DMS 273 (cell line): ENCODE measurements around the gene CPSF4L.
A peak's percentile ranks its signal among the peaks of the same experiment; 100 is the strongest.

ENCODE experiments used
- DNase-seq: peaks from one replicate; lab custom pipeline; 2025; ENCODE audit not compliant: unreplicated experiment; lab: John Stamatoyannopoulos, UW

CPSF4L gene

GRCh38 chr17:73237714-73238113 lies 24.0 kb downstream of the CPSF4L start:
- DNase-seq = no peak

DNA sequence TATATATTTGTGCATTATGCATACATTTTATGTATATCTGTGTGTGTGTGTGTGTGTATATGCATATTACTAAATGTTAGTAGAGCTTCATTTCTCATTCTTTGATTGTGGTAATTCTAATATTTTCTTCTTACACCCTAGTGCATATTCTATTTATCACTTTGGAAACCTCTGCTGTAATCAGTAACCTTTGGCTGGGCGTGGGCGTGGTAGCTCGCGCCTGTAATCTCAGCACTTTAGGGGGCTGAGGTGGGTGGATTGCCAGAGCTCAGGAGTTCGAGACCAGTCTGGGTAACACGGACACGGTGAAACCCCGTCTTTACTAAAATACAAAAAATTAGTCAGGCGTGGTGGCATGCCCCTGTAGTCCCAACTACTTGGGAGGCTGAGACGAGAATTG lies 26.9 kb downstream of the CPSF4L start:
- DNase-seq = no peak

- DNase-seq = peak; percentile 73
Measured at GRCh38 chr17:73232587-73233373, 28.9 kb downstream of the CPSF4L start.

DNA sequence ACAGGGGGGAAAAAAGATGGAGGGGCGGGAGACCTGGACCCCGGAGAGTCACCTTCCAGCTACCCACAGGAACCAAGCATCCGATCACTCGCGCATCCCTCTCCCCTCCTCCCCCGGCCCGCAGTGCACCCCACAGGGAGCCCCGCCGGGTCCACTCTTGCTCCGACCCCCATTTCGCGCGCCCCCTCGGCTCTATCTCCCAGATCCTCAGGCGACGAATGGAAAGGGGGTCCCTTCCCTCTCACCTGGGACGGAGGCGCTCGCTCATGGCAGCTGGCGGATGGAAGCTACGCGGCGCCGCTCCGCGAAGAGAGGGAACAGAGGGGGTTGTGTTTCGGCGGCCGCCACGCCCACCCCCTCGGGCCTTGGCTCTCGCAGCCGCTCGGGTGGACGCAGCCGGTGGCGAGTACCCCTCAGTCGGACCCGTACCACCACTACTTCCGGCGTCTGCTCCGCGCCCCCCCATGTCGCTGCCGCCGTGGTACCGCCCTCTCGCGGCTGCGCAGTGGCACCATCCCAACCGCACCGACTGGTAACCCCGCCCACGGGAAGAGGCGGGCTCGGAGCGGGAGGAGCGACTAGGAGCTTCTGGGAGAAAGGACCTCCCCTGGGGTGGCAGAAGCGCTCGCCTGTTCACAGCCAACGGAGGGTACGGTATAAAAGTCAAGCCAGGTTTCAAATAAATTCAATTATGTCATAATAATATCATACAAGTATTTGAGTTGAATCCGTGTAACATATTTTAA lies 29.7 kb downstream of the CPSF4L start:
- peak; percentile 98 for DNase-seq

- peak; percentile 66 for DNase-seq
Measured at GRCh38 chr17:73231395-73231794, 30.3 kb downstream of the CPSF4L start.

DNA sequence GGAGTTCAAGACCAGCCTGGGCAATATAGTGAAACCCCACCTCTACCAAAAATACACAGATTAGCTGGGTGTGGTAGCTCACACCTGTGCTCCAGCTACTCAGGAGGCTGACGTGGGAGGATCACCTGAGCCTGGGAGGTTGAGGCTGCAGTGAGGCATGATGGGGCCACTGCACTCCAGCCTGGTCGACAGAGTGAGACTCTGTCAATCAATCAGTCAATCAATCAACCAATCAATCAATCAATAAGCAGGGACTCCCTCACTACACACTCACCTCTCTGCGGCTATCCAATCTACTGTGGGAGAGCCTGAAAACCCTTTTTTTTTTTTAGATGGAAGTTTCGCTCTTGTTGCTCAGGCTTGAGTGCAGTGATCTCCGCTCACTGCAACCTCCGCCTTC lies 31.6 kb downstream of the CPSF4L start:
- no peak for DNase-seq

DNA sequence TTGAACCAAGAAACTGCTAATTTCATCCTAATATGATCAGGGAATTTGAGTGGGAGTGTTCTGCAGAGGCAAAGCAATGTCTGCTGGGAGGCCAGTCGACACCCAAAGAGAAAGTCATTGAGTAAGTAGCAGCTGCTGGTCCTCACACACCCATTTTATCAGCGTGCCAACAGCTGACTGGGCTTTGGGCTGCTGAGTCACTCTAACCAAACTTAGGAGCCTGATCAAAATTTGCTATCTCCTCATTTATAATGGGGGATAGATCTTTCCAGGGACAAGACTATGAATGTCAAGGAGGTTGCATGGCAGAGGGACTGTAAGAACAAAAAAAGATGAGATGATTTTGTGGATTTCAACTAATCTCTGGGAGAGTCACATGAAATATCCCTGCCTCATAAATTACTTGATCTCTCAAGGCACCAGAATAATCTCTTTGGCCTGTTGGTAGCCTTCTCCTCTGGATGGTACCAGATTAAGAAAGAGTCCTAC lies 32.9 kb downstream of the CPSF4L start:
- DNase-seq = peak; percentile 78

- no peak for DNase-seq
Measured at GRCh38 chr17:73227944-73228343, 33.7 kb downstream of the CPSF4L start.

GRCh38 chr17:73227379-73227778 lies 34.3 kb downstream of the CPSF4L start:
- DNase-seq = no peak

DNA sequence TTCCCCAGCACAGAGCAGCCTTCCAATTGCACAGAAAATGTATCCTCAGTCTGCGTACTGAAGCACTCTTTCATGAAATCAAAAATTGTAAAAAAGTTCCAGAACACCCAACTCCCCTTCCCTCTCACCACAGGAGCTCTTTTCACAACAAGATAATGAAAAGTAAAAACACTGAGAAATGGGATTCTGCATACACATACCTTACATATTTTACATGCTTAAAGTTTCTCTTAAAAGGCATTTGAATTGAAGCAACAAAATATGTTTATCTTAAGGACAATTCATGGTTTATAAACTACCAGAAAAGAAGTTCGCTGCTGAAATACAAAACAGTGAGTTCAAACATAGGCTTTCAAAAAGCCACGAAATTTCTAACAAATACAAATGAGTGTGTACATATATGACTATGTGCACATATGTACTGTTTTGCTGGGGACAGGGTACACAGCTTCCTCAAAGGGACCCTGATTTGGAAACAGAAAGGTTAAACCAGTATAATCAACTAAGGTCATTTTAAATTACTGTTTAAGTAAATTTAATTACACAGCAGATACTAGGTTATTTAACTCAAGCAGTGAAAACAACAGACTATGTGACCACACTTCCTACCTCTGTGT lies 35.0 kb downstream of the CPSF4L start:
- DNase-seq = no peak

DNA sequence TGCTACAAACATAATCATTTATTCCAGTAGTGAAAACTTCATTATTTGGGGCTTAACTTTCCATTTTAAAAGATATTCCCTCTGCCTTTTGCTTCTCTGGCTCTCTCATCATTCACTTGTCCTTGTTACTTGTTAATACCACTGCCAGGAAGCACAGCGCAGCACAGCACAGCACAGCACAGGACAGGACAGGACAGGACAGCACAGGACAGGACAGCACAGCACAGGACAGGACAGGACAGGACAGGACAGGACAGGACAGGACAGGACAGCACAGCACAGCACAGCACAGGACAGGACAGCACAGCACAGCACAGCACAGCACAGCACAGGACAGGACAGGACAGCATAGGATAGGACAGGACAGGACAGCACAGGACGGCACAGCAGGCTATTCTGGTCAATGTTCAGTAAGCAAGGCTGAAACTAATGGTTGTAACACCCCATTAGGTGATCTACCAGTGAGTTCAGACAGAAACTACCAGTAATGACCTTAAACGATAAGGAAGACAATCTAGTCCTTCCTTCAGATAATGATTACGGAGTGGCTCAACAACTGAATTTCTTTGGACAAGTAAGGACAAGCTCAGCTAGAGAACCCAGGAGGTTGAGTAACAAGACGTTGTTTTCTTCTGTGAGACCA lies 36.9 kb downstream of the CPSF4L start:
- DNase-seq = no peak

- DNase-seq = no peak
Measured at GRCh38 chr17:73224237-73224636, 37.4 kb downstream of the CPSF4L start.

DNA sequence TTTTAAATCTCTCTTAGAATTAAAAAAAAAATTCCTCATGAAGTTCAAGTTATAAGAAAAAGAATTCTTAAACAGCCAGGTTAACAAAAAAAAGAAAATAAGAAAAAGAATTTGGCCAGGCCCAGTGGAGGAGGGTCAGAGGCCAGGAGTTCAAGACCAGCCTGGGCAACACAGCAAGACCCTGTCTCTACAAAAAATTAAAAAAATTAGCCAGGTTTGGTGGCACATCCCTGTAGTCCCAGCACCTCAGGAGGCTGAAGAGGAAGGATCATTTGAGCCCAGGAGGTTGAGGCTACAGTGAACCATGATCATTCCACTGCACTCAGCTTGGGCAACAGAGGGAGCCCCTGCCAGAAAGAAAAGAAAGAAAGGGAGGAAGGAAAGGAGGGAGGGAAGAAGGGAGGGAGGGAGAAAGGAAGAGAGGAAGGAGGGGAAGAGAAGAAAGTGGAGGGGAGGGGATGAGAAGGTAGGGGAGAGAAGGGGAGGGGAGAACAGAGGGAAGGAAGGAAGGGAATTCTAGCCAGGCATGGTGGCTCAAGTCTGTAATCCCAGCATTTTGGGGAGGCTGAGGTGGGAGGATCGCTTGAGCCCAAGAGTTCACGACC lies 38.0 kb downstream of the CPSF4L start:
- no peak for DNase-seq

GRCh38 chr17:73215447-73215846 lies 46.2 kb downstream of the CPSF4L start:
- DNase-seq = no peak

- DNase-seq = no peak
Measured at GRCh38 chr17:73214851-73215250, 46.8 kb downstream of the CPSF4L start.

DNA sequence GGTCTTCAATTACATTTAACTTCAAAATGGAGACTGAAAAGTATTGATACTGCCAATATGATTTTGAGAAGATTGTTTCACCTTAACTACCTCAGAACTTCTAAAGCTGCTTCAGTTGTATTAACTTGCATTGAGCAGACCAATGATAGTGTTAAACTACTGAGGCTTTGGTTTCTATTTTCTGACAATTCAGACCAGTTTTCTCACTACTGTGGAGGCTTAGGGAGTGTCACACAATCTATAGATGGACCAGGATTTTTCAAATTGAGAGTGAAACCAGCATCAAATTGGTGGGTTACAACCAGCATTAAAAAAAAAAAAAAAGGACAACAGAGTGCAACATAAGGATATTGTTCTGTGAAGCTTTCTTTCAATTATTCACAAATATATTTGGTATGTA lies 47.7 kb downstream of the CPSF4L start:
- DNase-seq = no peak

GRCh38 chr17:73211745-73212144 lies 49.9 kb downstream of the CPSF4L start:
- no peak for DNase-seq

DNA sequence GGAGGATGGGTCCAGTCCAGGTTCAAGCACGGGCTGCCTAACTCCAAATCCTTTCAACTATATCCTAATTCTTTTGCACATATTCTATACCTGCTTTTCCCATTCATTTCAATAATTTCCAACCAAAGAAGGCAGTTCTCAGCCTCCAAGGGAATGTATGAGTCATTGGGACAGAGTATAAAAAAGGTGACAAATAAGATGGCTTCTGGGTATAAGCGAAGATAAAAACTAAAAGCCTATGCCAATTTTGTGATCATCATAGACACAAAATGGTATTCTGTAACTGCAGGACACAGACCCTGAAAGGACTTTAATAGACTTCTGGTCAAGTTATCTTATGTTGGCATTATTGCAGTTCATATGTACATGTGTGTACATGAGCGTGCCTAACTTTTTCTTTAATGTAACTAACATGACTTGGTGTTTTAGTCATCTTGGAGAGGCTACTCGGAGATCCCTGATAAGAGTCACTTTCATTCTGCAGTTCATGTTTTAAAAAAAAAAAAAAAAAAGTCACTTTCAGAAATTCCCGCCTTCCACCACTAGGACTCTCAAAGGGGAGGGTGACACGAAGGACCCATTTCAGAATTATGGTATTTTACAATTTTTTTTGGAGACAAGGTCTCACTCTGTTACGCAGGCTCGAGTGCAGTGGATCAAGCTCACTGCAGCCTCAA lies 51.5 kb downstream of the CPSF4L start:
- peak; percentile 27 for DNase-seq

DNA sequence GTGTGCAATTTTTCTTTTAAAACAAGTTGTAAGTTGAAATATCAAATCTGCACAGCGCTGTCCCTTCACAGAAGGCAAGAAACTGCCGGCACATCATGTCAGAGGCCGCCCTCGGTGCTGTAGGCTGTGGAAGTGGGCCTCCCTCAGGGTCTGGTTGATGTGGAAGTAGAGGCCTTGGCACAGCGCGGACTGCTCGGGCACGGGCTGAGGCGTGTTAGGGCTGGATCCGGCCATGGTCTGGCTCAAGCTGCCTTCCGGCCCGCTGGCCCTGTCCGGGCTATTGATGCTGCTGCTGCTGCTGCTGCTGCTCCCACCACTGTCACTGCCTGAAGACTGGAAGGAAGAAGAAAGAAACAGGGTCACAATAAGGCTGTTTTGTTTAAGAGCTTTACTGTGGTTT lies 52.2 kb downstream of the CPSF4L start:
- DNase-seq = no peak

DNA sequence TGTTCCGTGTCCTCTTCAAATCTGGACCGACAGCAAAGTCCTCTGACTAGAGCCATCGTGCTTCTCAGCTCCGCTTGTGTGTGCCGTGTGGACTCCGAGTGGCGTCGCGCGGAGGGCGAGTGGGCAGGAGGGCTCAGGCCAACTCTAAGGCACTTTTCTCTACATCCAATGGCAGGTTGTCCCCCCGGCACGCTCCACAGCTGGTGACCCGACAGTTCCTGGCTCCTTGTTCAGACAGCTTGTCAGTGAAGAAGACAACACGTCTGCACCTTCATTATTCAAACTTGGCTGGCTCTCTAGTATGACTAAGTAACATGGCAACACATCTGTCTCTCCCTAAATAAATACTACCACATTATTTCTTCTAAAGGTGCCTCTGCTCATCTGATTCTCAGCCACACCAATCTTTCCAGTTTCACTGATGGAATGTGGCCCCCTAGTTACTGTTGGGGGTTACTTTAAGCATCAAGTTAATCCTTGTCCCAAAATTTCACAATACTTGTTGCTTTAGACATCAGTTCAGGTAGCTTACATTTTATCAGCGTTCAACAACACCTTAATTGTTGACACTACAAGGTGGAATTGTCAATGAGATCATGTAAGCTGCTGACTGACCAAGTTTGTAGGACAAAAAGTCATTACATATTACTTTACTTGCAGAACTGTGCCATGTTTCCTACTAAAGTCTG lies 53.4 kb downstream of the CPSF4L start:
- peak; percentile 39 for DNase-seq
